ENCODE measurements around the gene SPATA4. TPM values are rescaled to one million over a fixed set of nuclear protein-coding genes. Genes with fewer than 3 reads are reported as not detected.

The SPATA4 gene
- total and polyA plus RNA-seq, 2 donors (not counting 3 experiments of a cell fraction or from before 2014, with no cell fraction given) = not detected

GRCh38 chr4:176191974-176192373, 3.4 kb downstream of the SPATA4 start:
- DNase-seq (ENCODE audit: low read depth, low spot score) (peak; percentile 71), FAIRE-seq (peak; percentile 46)
- H3K4me3 ChIP-seq (replicated peaks in 1 of 3; ENCODE audit: insufficient read depth in 1 of 3, low read depth in 1 of 3, low read length in 3 of 3) = no peak overlapping the region
- no peaks in the 10 kb centered on the region for H4K20me1 ChIP-seq (replicated peaks; ENCODE audit: control insufficient read depth, extremely low read depth, insufficient read depth, low read length)
- H3K79me2 ChIP-seq (ENCODE audit: control insufficient read depth, insufficient read depth, low read length) = no peaks in the 10 kb centered on the region
- H3K36me3 ChIP-seq (ENCODE audit: control insufficient read depth in 2 of 2, extremely low read depth in 1 of 2, insufficient read depth in 2 of 2, low read length in 2 of 2) = no peaks in the 10 kb centered on the region
- no peaks in the 10 kb centered on the region for H3K9me3 ChIP-seq (replicated peaks; ENCODE audit: control insufficient read depth, insufficient read depth, low read length)
- TF ChIP-seq FOS (IDR thresholded peaks at IDR 0.05; ENCODE audit: borderline replicate concordance, insufficient read depth, low read length) = no peak
- no peak for TF ChIP-seq CTCF (IDR thresholded peaks at IDR 0.05; ENCODE audit: extremely low read depth in 1 of 2, insufficient read depth in 1 of 2, low read depth in 1 of 2, low read length in 2 of 2)
- no peak for TF ChIP-seq JUN (IDR thresholded peaks at IDR 0.05; ENCODE audit: borderline replicate concordance, insufficient read depth, insufficient read length, low read depth)
- peak; percentile 76 for TF ChIP-seq GATA2 (IDR thresholded peaks at IDR 0.05; ENCODE audit: insufficient read depth, insufficient read length, low read depth, low read length)
- no peak for TF ChIP-seq POLR2AphosphoS5 (IDR thresholded peaks at IDR 0.05; ENCODE audit: insufficient read depth, low read depth, low read length)
- peaks cover 19% of the 10 kb centered on the region for H3K4me1 ChIP-seq (ENCODE audit: control insufficient read depth, extremely low read depth, insufficient read depth, low read length)
- H3K27me3 ChIP-seq (ENCODE audit: control insufficient read depth in 2 of 2, insufficient read depth in 2 of 2, low read length in 2 of 2) = no peaks in the 10 kb centered on the region
- BruUV-seq (replicated peaks) = no TSS peak
- ChIA-PET POLR2A (no interaction called here), CTCF (no interaction called here)
- no peak overlapping the region for H3K27ac ChIP-seq (ENCODE audit: insufficient read depth, low read depth, low read length)
- H3K9ac ChIP-seq (replicated peaks; ENCODE audit: extremely low read depth, insufficient read depth, low read length) = no peak overlapping the region
- H3K4me2 ChIP-seq (ENCODE audit: insufficient read depth, low read length) = no peak overlapping the region
- dilution Hi-C loops (cut with MboI; ENCODE audit: extremely low pct_ligation_motif_present, low sequenced_read_pairs) (no loop called here), intact Hi-C loops (cut with micrococcal nuclease) (no loop called here)
- H2AFZ ChIP-seq (ENCODE audit: low read depth, low read length) = peak overlapping the region; percentile 31
- H3K9me1 ChIP-seq (replicated peaks; ENCODE audit: control insufficient read depth, extremely low read depth, insufficient read depth, low read length) = no peaks in the 10 kb centered on the region

Data from endothelial cell of umbilical vein (primary cell).